Activated CD4-positive, alpha-beta T cell treated with anti-CD3 and anti-CD28 coated beads, Interleukin-2, amount 10 ng/mL, durations not matched to agents 7 days and 5 days (primary cell): Measurements from ENCODE around the gene SLC1A3. TPM values are rescaled to one million over a fixed set of nuclear protein-coding genes. Genes with fewer than 3 reads are reported as not detected.

Experiments
- CTCF ChIA-PET: fragments of 350-600 bp; sonication (Branson Sonifier 250); formaldehyde crosslinking; loops from one replicate; lab custom pipeline; 2021; ENCODE audit warnings: antibody characterized with exemption; lab: Charles Lee
- POLR2A ChIA-PET: fragments of 350-600 bp; sonication (Branson Sonifier 250); formaldehyde crosslinking; loops from one replicate; lab custom pipeline; 2021; ENCODE audit warnings: antibody characterized with exemption; lab: Charles Lee
- DNase-seq: peaks from one replicate; pipeline ENCODE4 v3.0.0-alpha.2; 2020
- H3K27ac Mint-ChIP-seq: one replicate; pipeline ENCODE4 v1.8.0; 2021; ENCODE audit warnings: mild to moderate bottlenecking, moderate library complexity, mixed read lengths
- H3K27me3 Mint-ChIP-seq: one replicate; pipeline ENCODE4 v1.8.0; 2021; ENCODE audit warnings: mixed read lengths
- H3K36me3 Mint-ChIP-seq: one replicate; pipeline ENCODE4 v1.8.0; 2021; ENCODE audit warnings: low read depth, mixed read lengths
- H3K4me1 Mint-ChIP-seq: one replicate; pipeline ENCODE4 v1.8.0; 2021; ENCODE audit warnings: mixed read lengths
- H3K4me3 Mint-ChIP-seq: one replicate; pipeline ENCODE4 v1.8.0; 2021; ENCODE audit warnings: mild to moderate bottlenecking, moderate library complexity, mixed read lengths
- H3K9me3 Mint-ChIP-seq: one replicate; pipeline ENCODE4 v1.8.0; 2021; ENCODE audit warnings: mixed read lengths
- total RNA-seq, 2 experiments: library from RNA; stranded (reverse); gene quantifications; one replicate each; pipeline ENCODE4 v1.2.3, GENCODE V29; 2021

Gene SLC1A3
- total RNA-seq, 2 experiments from 2014 or later: not detected

- peaks cover 19% of the 10 kb centered on the region for H3K27me3 Mint-ChIP-seq
- no peaks in the 10 kb centered on the region for H3K36me3 Mint-ChIP-seq
- H3K4me1 Mint-ChIP-seq: no peaks in the 10 kb centered on the region
- no peak overlapping the region for H3K4me3 Mint-ChIP-seq
- ChIA-PET CTCF (no interaction called here), POLR2A (no interaction called here)
- DNase-seq: no peak
- H3K9me3 Mint-ChIP-seq: no peaks in the 10 kb centered on the region
- H3K27ac Mint-ChIP-seq: no peak overlapping the region
These were observed 51.8 kb downstream of the SLC1A3 start for GRCh38 chr5:36658038-36658756.

GRCh38 chr5:36659411-36659810 is 53.0 kb downstream of the SLC1A3 start:
- Mint-ChIP-seq H3K4me1 (no peaks in the 10 kb centered on the region), H3K9me3 (no peaks in the 10 kb centered on the region), H3K36me3 (no peaks in the 10 kb centered on the region), H3K27me3 (peaks cover 19% of the 10 kb centered on the region), H3K27ac (no peak overlapping the region), H3K4me3 (no peak overlapping the region)
- DNase-seq: no peak
- POLR2A ChIA-PET: no interaction called here
- CTCF ChIA-PET: interaction anchor here (0.6 kb wide), 1 partner anchor 1699 kb away, joined by 3 read pairs; no protein-coding TSS in a partner anchor

- Mint-ChIP-seq H3K4me3 (no peak overlapping the region), H3K27me3 (peaks cover 14% of the 10 kb centered on the region), H3K36me3 (no peaks in the 10 kb centered on the region), H3K9me3 (no peaks in the 10 kb centered on the region), H3K27ac (no peak overlapping the region), H3K4me1 (no peaks in the 10 kb centered on the region)
- DNase-seq: no peak
- ChIA-PET CTCF (no interaction called here), POLR2A (no interaction called here)
These were observed 54.1 kb downstream of the SLC1A3 start for GRCh38 chr5:36660397-36661049.

GRCh38 chr5:36661456-36662220 is 55.2 kb downstream of the SLC1A3 start:
- ChIA-PET CTCF (no interaction called here), POLR2A (no interaction called here)
- Mint-ChIP-seq H3K4me3 (no peak overlapping the region), H3K27me3 (peaks cover 17% of the 10 kb centered on the region), H3K27ac (no peak overlapping the region), H3K4me1 (no peaks in the 10 kb centered on the region), H3K9me3 (no peaks in the 10 kb centered on the region), H3K36me3 (no peaks in the 10 kb centered on the region)
- no peak for DNase-seq

GRCh38 chr5:36662291-36662851 is 56.0 kb downstream of the SLC1A3 start:
- Mint-ChIP-seq H3K9me3 (no peaks in the 10 kb centered on the region), H3K4me1 (no peaks in the 10 kb centered on the region), H3K27me3 (peaks cover 15% of the 10 kb centered on the region), H3K4me3 (no peak overlapping the region), H3K27ac (no peak overlapping the region), H3K36me3 (no peaks in the 10 kb centered on the region)
- ChIA-PET POLR2A (no interaction called here), CTCF (no interaction called here)
- no peak for DNase-seq

GRCh38 chr5:36664766-36665165 is 58.4 kb downstream of the SLC1A3 start:
- Mint-ChIP-seq H3K4me1 (no peaks in the 10 kb centered on the region), H3K36me3 (no peaks in the 10 kb centered on the region), H3K4me3 (no peak overlapping the region), H3K27ac (no peak overlapping the region), H3K9me3 (no peaks in the 10 kb centered on the region), H3K27me3 (peaks cover 18% of the 10 kb centered on the region)
- no peak for DNase-seq
- ChIA-PET POLR2A (no interaction called here), CTCF (interaction anchor here (0.6 kb wide), 1 partner anchor 1783 kb away, joined by 3 read pairs; no protein-coding TSS in a partner anchor)

- no peak for DNase-seq
- H3K36me3 Mint-ChIP-seq: no peaks in the 10 kb centered on the region
- ChIA-PET POLR2A (no interaction called here), CTCF (no interaction called here)
- no peaks in the 10 kb centered on the region for H3K4me1 Mint-ChIP-seq
- H3K4me3 Mint-ChIP-seq: no peak overlapping the region
- no peak overlapping the region for H3K27ac Mint-ChIP-seq
- no peaks in the 10 kb centered on the region for H3K9me3 Mint-ChIP-seq
- H3K27me3 Mint-ChIP-seq: peaks cover 14% of the 10 kb centered on the region
These were observed 59.2 kb downstream of the SLC1A3 start for GRCh38 chr5:36665628-36666027.

GRCh38 chr5:36666274-36666673 is 59.9 kb downstream of the SLC1A3 start:
- H3K36me3 Mint-ChIP-seq: no peaks in the 10 kb centered on the region
- peaks cover 13% of the 10 kb centered on the region for H3K27me3 Mint-ChIP-seq
- no peaks in the 10 kb centered on the region for H3K9me3 Mint-ChIP-seq
- DNase-seq: no peak
- ChIA-PET CTCF (no interaction called here), POLR2A (no interaction called here)
- no peak overlapping the region for H3K4me3 Mint-ChIP-seq
- H3K27ac Mint-ChIP-seq: no peak overlapping the region
- no peaks in the 10 kb centered on the region for H3K4me1 Mint-ChIP-seq

GRCh38 chr5:36666986-36667385 is 60.6 kb downstream of the SLC1A3 start:
- ChIA-PET CTCF (no interaction called here), POLR2A (no interaction called here)
- H3K27ac Mint-ChIP-seq: no peak overlapping the region
- no peak overlapping the region for H3K4me3 Mint-ChIP-seq
- H3K4me1 Mint-ChIP-seq: no peaks in the 10 kb centered on the region
- H3K9me3 Mint-ChIP-seq: no peaks in the 10 kb centered on the region
- H3K36me3 Mint-ChIP-seq: no peaks in the 10 kb centered on the region
- peaks cover 13% of the 10 kb centered on the region for H3K27me3 Mint-ChIP-seq
- no peak for DNase-seq

- Mint-ChIP-seq H3K27me3 (peaks cover 13% of the 10 kb centered on the region), H3K9me3 (no peaks in the 10 kb centered on the region), H3K4me1 (no peaks in the 10 kb centered on the region), H3K27ac (no peak overlapping the region), H3K4me3 (no peak overlapping the region), H3K36me3 (no peaks in the 10 kb centered on the region)
- CTCF ChIA-PET: no interaction called here
- DNase-seq: no peak
- POLR2A ChIA-PET: no interaction called here
These were observed 61.4 kb downstream of the SLC1A3 start for GRCh38 chr5:36667824-36668223.

GRCh38 chr5:36669015-36669651 is 62.7 kb downstream of the SLC1A3 start:
- Mint-ChIP-seq H3K36me3 (no peaks in the 10 kb centered on the region), H3K27ac (no peak overlapping the region), H3K4me3 (no peak overlapping the region), H3K9me3 (no peaks in the 10 kb centered on the region), H3K4me1 (no peaks in the 10 kb centered on the region), H3K27me3 (peaks cover 13% of the 10 kb centered on the region)
- CTCF ChIA-PET: interaction anchor here (0.6 kb wide), 1 partner anchor 760 kb away, joined by 3 read pairs; no protein-coding TSS in a partner anchor
- POLR2A ChIA-PET: no interaction called here
- no peak for DNase-seq

GRCh38 chr5:36670548-36670947 is 64.1 kb downstream of the SLC1A3 start:
- Mint-ChIP-seq H3K27ac (no peak overlapping the region), H3K27me3 (peaks cover 13% of the 10 kb centered on the region), H3K9me3 (no peaks in the 10 kb centered on the region), H3K4me1 (no peaks in the 10 kb centered on the region), H3K36me3 (no peaks in the 10 kb centered on the region), H3K4me3 (no peak overlapping the region)
- no peak for DNase-seq
- ChIA-PET CTCF (interaction anchor here (1.1 kb wide), 1 partner anchor 20 kb away, joined by 3 read pairs; no protein-coding TSS in a partner anchor), POLR2A (no interaction called here)
